HG02981 (cell line): ENCODE data around the gene C11orf98.
"Not testable (repeated sequence)": the region's sequence is repeated elsewhere in the genome, so short reads cannot be mapped to it uniquely, and the experiment has no call there.

Experiments used
- ATAC-seq: cut with Tn5 transposase; IDR thresholded peaks from one replicate; pipeline ENCODE4 v1.9.1; 2021; ENCODE audit warnings: mild to moderate bottlenecking, moderate library complexity; ENCODE audit not compliant: unreplicated experiment

Gene C11orf98

GRCh38 chr11:62665075-62665598, at the start of gene C11orf98, which contains the start of gene CSKMT:
TSS of gene C11orf98 (minus strand) at chr11:62665210. CDS start at chr11:62665169, 41 bp downstream.
TSS of gene CSKMT (plus strand) at chr11:62665312. CDS start at chr11:62665880, 568 bp downstream.
- ATAC-seq = peak; percentile 86

DNA sequence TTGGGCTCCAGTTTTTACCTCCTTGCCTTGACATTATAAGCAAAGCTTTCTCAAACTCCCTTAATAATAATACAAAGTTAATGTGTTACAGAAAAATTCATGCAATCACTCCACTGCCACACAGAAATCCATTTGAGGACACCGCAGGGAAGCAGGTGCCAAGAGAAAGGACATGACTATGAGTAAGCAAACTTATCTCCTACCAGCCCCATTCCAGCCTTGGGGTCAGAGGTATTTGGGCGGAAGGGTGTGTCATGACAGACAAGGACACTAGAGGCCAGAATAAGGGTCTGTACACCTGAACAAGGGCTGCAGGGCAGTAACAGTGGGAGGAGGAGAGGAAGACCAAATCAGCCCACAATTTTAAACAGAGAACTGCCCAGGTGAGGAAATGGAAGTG, 48.3 kb upstream of the C11orf98 start:
- ATAC-seq = no peak

DNA sequence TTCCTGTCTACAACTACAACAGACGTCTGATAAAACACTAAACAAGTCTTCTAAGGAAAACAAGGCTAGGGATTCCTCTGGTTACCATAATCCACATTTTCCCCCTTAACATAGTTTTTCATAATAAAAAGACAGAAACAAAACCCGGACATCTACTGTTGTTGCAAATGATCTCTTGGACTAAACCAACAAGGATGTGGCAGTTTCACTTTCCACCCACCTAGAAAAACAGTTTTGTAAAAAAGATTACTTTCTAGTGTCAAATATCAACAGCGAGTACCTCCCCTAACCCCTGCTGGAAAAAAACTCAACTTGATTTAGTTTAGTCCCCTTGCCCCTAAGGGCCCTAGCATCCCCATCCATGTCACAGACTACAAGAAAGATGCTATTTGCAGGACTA, 47.9 kb upstream of the C11orf98 start:
- ATAC-seq = no peak

GRCh38 chr11:62712276-62712812, 47.3 kb upstream of the C11orf98 start:
- ATAC-seq = no peak

GRCh38 chr11:62710001-62710345, 45.0 kb upstream of the C11orf98 start:
- no peak for ATAC-seq

GRCh38 chr11:62709247-62710000, 44.4 kb upstream of the C11orf98 start:
- ATAC-seq = peak; percentile 62

- no peak for ATAC-seq
Observed at GRCh38 chr11:62708793-62709192, 43.8 kb upstream of the C11orf98 start.

- no peak for ATAC-seq
Observed at GRCh38 chr11:62708392-62708791, 43.4 kb upstream of the C11orf98 start.

DNA sequence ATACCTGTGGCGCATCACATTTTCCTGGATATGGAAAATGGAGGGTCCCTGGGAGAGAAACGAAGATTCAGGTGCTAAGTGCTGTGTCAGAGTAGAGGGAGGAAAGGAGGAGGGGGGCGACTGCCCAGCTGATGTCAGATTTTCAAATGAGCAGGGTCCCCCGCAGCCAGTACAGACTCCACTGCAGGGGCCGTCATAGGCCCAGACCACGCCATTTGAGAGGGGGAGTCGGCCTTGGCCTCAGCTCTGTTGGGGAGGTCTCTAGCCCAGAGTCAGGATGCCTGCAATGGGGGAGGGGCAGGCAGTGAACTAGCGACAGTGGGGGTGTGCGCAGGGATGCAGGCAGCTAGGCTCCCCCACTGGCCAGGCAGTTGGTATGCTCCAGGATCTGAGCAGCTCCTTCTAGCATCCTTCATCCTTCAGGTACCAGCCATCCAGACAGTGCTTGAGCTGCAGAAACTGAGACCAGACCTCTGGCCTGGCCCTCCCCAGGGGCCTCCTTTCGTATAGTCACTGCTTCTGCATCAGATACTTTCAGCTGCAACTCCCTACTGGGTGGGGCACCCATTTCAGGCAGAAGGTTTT, 42.4 kb upstream of the C11orf98 start, which contains the start of the genes BSCL2 and GNG3:
Gene BSCL2, minus strand, starts transcription at position 148 of the 585 bp plus-strand sequence. CDS start 229 bp downstream, outside the sequence.
Gene GNG3, plus strand, starts transcription at position 400 of the 585 bp plus-strand sequence. CDS start 620 bp downstream, outside the sequence.
- ATAC-seq = no peak

GRCh38 chr11:62706850-62707247, 41.8 kb upstream of the C11orf98 start:
- no peak for ATAC-seq

- peak; percentile 50 for ATAC-seq
Observed at GRCh38 chr11:62705880-62706849, 41.2 kb upstream of the C11orf98 start.

DNA sequence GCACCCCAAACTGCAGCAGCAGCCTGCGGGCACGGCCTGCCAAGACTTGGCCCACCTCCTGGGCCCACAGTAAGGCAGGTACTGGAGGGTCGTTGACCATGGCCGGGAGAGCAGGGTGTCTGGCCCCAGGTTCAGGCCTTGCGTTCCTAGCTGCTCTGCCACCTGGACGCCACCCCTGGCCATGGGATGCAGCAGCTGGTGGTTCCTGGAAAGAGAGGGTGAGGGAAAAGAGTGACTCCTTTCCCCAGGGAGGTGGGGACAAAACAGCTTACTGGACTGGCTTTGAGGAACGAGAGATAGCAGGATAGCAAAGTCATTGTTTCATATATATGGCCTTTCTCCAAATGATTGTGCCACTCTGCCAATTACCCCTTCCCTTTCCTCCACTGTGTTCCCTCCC, 40.4 kb upstream of the C11orf98 start:
- no peak for ATAC-seq

DNA sequence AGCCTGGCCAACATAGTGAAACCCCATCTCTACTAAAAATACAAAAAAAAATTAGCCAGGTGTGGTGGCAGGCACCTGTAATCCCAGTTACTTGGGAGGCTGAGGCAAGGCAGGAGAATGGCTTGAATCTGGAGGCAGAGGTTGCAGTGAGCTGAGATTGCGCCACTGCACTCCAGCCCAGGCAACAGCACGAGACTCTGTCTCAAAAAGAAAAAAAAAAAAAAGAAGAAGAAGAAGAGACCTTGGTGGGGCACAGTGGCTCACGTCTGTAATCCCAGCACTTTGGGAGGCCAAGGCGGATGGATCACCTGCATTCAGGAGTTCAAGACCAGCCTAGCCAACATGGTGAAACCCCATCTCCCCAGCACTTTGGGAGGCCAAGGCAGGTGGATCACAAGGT, 38.9 kb upstream of the C11orf98 start:
- ATAC-seq = not testable (repeated sequence)

GRCh38 chr11:62702246-62702645, 37.2 kb upstream of the C11orf98 start:
- ATAC-seq = no peak

DNA sequence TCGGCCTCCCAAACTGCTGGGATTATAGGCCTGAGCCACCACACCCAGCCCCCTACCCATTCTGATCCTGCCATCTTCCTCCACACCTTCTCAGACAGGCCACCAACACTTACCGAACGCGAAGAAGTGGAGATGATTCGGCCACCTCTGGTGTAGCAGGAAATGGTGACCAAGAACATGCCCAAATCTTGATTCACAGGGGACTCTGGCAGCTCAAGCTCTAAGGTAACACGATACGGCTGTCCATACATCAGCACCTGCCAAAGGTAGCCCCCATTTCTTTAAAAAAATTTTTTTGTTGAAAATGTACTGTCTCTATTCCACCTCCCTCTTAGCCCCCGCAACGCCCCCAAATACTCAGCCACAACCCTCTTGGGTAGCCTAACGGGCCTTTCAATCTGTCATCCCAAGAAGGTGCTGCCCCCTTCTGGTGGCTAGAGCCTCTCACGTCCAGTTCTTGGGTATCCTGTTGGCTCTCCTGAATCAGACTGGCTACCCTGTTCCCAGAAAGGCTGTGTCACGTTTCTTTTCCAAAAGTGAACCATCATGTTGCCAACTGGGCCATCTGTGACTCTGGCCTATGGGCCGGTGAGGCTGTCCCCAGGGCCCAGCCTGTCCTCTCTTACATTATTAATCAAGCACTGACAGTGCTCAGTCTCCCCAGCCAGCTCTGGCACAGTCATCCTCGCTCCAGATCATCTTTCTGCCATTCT, 29.6 kb upstream of the C11orf98 start:
- no peak for ATAC-seq

DNA sequence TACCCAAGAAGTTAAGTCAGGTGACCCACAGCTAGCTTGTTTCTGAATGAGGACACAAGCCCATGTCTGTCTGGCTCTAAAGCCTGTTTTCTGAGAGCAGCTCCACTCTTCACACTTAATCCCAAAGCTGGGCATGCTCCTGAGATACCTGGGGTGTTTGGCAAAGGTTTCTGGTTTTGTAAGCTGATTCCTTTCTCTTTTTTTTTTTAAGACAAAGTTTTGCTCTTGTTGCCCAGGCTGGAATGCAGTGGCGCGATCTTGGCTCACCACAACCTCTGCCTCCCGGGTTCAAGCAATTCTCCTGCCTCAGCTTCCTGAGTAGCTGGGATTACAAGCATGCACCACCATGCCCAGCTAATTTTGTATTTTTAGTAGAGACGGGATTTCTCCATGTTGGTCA, 28.6 kb upstream of the C11orf98 start:
- ATAC-seq = not testable (repeated sequence)

GRCh38 chr11:62689421-62690183, 24.6 kb upstream of the C11orf98 start, which contains the start of gene LRRN4CL:
TSS of gene LRRN4CL (minus strand) at chr11:62689530. CDS start at chr11:62688508, 1,022 bp downstream.
- ATAC-seq = no peak

DNA sequence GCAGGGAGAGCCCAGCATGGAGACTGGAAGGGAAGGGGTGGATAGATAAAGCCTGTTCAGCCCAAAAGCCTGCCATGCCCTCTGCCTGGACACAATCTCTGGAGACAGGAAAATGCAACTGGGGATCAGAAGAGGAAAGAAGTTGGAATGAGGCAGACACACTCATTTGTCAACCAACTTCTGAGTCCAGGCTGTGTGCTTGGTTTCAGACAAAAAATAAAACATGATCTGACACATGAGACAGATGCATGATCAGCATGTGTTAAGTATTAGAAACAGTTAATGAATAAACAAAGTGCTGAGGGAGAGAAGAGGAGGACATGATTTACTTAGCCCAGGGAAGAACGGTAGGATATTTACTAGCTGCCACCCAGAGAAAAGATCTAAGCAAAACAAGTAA, 23.5 kb upstream of the C11orf98 start:
- ATAC-seq = no peak
